Uterus (tissue), 4 donors: ENCODE data around the gene SULT1C3. TPM values are rescaled to one million over a fixed set of nuclear protein-coding genes. Genes with fewer than 3 reads are reported as not detected.

Experiments
- DNase-seq, 2 donors: peaks; one replicate each; pipeline ENCODE4 v3.0.0-alpha.2; 2019 to 2020
- H3K27ac ChIP-seq, 2 donors: fragments of 200-600 bp; sonication (generic); 1 replicate in 1 of 2; 2 replicates in 1 of 2; pipeline ENCODE4 v1.5.1; 2016 to 2018
- H3K27me3 ChIP-seq, 2 donors: fragments of 200-600 bp; sonication (generic); one replicate each; pipeline ENCODE4 v1.5.1; 2018 to 2019; ENCODE audit warnings: control low read depth in 1 of 2
- H3K36me3 ChIP-seq, 2 donors: fragments of 200-600 bp; sonication (generic); one replicate each; pipeline ENCODE4 v1.5.1; 2019; ENCODE audit warnings: control low read depth in 1 of 2
- H3K4me1 ChIP-seq, 2 donors: fragments of 200-600 bp; sonication (generic); one replicate each; pipeline ENCODE4 v1.5.1; 2018 to 2019; ENCODE audit warnings: control low read depth in 1 of 2
- H3K4me3 ChIP-seq, 2 donors: fragments of 200-600 bp; sonication (generic); 1 replicate in 1 of 2; 2 replicates in 1 of 2; pipeline ENCODE4 v1.5.1; 2018 to 2019; ENCODE audit warnings: mild to moderate bottlenecking in 1 of 2
- H3K9me3 ChIP-seq, 2 donors: fragments of 200-600 bp; sonication (generic); one replicate each; pipeline ENCODE4 v1.5.1; 2019; ENCODE audit warnings: control low read depth in 1 of 2
- CTCF ChIP-seq, 4 experiments: fragments of 200-600 bp in 2 of 4; fragments of 450-650 bp in 2 of 4; sonication (generic) in 2 of 4; IDR thresholded peaks; one replicate each; pipeline ENCODE4 v1.5.1; 2016 to 2019; ENCODE audit warnings: antibody characterized with exemption in 4 of 4, mild to moderate bottlenecking in 2 of 4, moderate library complexity in 1 of 4
- POLR2A ChIP-seq, 2 donors: fragments of 450-650 bp; IDR thresholded peaks; one replicate each; pipeline ENCODE4 v1.6.1; 2016; ENCODE audit warnings: antibody characterized with exemption in 2 of 2, mild to moderate bottlenecking in 1 of 2, moderate library complexity in 1 of 2
- intact Hi-C: fragments of 100-400 bp; cut with DNase I; formaldehyde crosslinking; loops from one replicate; pipeline ENCODE4 v1.15.1; 2023; ENCODE audit warnings: low total_unique reads
- total RNA-seq, 4 donors: library from RNA; depleted of rRNA in 3 of 4; stranded (reverse); fragments of >200 nt in 3 of 4; gene quantifications; one replicate each; pipeline versions ENCODE4 v1.1.0 to v1.2.4, GENCODE V29; 2014 to 2023
- donor health status: DM: yes; HTN: yes; CAD: no.

The SULT1C3 gene
- total RNA-seq, 4 donors from 2014 or later = not detected

GRCh38 chr2:108226564-108226963 is 13.2 kb upstream of the SULT1C3 start:
- no peak for TF ChIP-seq CTCF (IDR thresholded peaks at IDR 0.05)
- no peak for TF ChIP-seq POLR2A (IDR thresholded peaks at IDR 0.05)
- no peak for DNase-seq
- H3K4me1 ChIP-seq = no peaks in the 10 kb centered on the region
- H3K36me3 ChIP-seq = no peaks in the 10 kb centered on the region
- no peaks in the 10 kb centered on the region for H3K27me3 ChIP-seq
- H3K27ac ChIP-seq = no peak overlapping the region
- H3K9me3 ChIP-seq = no peaks in the 10 kb centered on the region
- no peak overlapping the region for H3K4me3 ChIP-seq
- intact Hi-C loops = no loop called here

GRCh38 chr2:108228006-108228405 is 11.8 kb upstream of the SULT1C3 start:
- Histone ChIP-seq H3K36me3 (no peaks in the 10 kb centered on the region), H3K9me3 (no peaks in the 10 kb centered on the region), H3K27me3 (no peaks in the 10 kb centered on the region), H3K27ac (no peak overlapping the region), H3K4me1 (no peaks in the 10 kb centered on the region), H3K4me3 (no peak overlapping the region)
- no peak for TF ChIP-seq POLR2A (IDR thresholded peaks at IDR 0.05)
- no peak for TF ChIP-seq CTCF (IDR thresholded peaks at IDR 0.05)
- intact Hi-C loops = no loop called here
- DNase-seq = no peak

- Histone ChIP-seq H3K36me3 (no peaks in the 10 kb centered on the region), H3K4me3 (no peak overlapping the region), H3K4me1 (no peaks in the 10 kb centered on the region), H3K27ac (no peak overlapping the region), H3K27me3 (no peaks in the 10 kb centered on the region), H3K9me3 (no peaks in the 10 kb centered on the region)
- intact Hi-C loops = no loop called here
- TF ChIP-seq CTCF (IDR thresholded peaks at IDR 0.05) (no peak), POLR2A (IDR thresholded peaks at IDR 0.05) (no peak)
- DNase-seq = no peak
Observed at GRCh38 chr2:108228537-108228936, 11.2 kb upstream of the SULT1C3 start.

- H3K4me3 ChIP-seq = no peak overlapping the region
- TF ChIP-seq CTCF (IDR thresholded peaks at IDR 0.05) = no peak
- TF ChIP-seq POLR2A (IDR thresholded peaks at IDR 0.05) = no peak
- intact Hi-C loops = no loop called here
- no peak for DNase-seq
- H3K4me1 ChIP-seq = no peaks in the 10 kb centered on the region
- no peaks in the 10 kb centered on the region for H3K9me3 ChIP-seq
- H3K36me3 ChIP-seq = no peaks in the 10 kb centered on the region
- H3K27me3 ChIP-seq = no peaks in the 10 kb centered on the region
- no peak overlapping the region for H3K27ac ChIP-seq
Observed at GRCh38 chr2:108229875-108230274, 9.9 kb upstream of the SULT1C3 start.

GRCh38 chr2:108235577-108235976 is 4.2 kb upstream of the SULT1C3 start:
- intact Hi-C loops = no loop called here
- Histone ChIP-seq H3K27me3 (no peaks in the 10 kb centered on the region), H3K4me3 (no peak overlapping the region), H3K27ac (no peak overlapping the region), H3K36me3 (no peaks in the 10 kb centered on the region), H3K9me3 (no peaks in the 10 kb centered on the region), H3K4me1 (no peaks in the 10 kb centered on the region)
- no peak for DNase-seq
- TF ChIP-seq CTCF (IDR thresholded peaks at IDR 0.05) = no peak
- TF ChIP-seq POLR2A (IDR thresholded peaks at IDR 0.05) = no peak
